ENCODE results near the gene SNRPD2.
A peak's percentile ranks its signal among the peaks of the same experiment; 100 is the strongest.

The SNRPD2 gene

DNA sequence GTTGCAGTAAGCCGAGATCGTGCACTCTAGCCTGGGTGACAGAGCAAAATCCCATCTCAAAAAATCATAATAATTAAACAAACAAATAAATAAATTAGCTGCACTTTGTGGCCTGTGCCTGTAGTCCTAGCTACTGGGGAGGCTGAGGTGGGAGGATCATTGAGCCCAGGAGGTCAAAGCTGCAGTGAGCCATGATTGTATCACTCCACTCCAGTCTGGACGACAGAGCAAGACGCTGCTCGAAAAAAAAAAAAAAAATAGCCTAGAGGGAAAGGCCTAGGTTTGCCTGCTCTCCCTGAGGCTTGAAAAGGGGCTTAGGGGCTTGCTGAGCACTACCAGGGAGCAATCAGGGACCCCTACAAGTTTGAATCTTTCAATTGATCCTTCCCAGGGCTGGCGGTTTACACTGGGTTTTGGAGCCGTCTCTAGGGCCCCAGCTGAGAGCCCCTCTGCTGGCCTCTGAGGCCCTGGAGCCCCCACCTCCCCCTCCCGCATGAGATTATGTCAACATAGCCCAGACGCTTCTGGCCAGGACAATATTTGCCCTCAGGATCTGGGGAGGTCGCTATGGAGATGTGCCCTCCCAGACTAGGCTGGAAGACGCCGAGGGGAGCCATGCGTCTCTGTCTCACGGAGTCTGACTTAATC, 34.1 kb downstream of the SNRPD2 start:
- Histone ChIP-seq H3K79me1 (ENCODE audit: low read length) (no peaks in the 10 kb centered on the region), H3K23ac (ENCODE audit: low read length) (no peak overlapping the region), H2BK120ac (ENCODE audit: insufficient read depth, low read length, poor library complexity) (no peak overlapping the region), H2AFZ (ENCODE audit: insufficient read depth, low read length, poor library complexity) (no peak overlapping the region), H3K18ac (ENCODE audit: low read length) (no peak overlapping the region), H3K36me3 (ENCODE audit: control insufficient read depth in 1 of 2, insufficient read depth in 2 of 2, low read length in 2 of 2) (no peaks in the 10 kb centered on the region), H3K79me2 (ENCODE audit: control insufficient read depth, insufficient read depth, low read length, poor library complexity) (no peaks in the 10 kb centered on the region), H3K9ac (ENCODE audit: low read length) (no peak overlapping the region), H3K27ac (ENCODE audit: low read depth, low read length) (no peak overlapping the region), H2BK5ac (ENCODE audit: low read depth, low read length, poor library complexity) (no peak overlapping the region), H3K4me1 (ENCODE audit: control insufficient read depth in 1 of 2, insufficient read depth in 2 of 2, low read length in 2 of 2) (peaks cover 0 to 2% of the 10 kb centered on the region in 2 experiments), H2BK12ac (ENCODE audit: low read length) (no peak overlapping the region), H3K4ac (ENCODE audit: low read depth, low read length) (no peak overlapping the region), H3K4me3 (ENCODE audit: low read depth, low read length) (no peak overlapping the region), H3K9me3 (ENCODE audit: insufficient read depth, low read depth, low read length) (no peaks in the 10 kb centered on the region), H3K14ac (ENCODE audit: low read length) (no peak overlapping the region), H3K27me3 (ENCODE audit: insufficient read depth, low read length) (no peaks in the 10 kb centered on the region), H4K91ac (ENCODE audit: low read depth, low read length) (peak overlapping the region; percentile 42), H3K4me2 (ENCODE audit: low read length) (peak overlapping the region; percentile 24), H2AK5ac (ENCODE audit: low read length) (no peak overlapping the region), H4K12ac (ENCODE audit: low read depth, low read length) (no peak overlapping the region), H4K8ac (ENCODE audit: low read depth, low read length) (no peak overlapping the region)
- peak; percentile 26 to 64 for DNase-seq
- no CpG with 5 or more reads among the region's 14 CpGs for WGBS (ENCODE audit: extremely low coverage, insufficient coverage, insufficient read length)

- H2AFZ ChIP-seq (ENCODE audit: insufficient read depth, low read length, poor library complexity) = no peak overlapping the region
- H3K9ac ChIP-seq (ENCODE audit: low read length) = no peak overlapping the region
- no peaks in the 10 kb centered on the region for H3K36me3 ChIP-seq (ENCODE audit: control insufficient read depth in 1 of 2, insufficient read depth in 2 of 2, low read length in 2 of 2)
- no peak overlapping the region for H3K4me2 ChIP-seq (ENCODE audit: low read length)
- H3K79me1 ChIP-seq (ENCODE audit: low read length) = no peaks in the 10 kb centered on the region
- peaks cover 0 to 2% of the 10 kb centered on the region in 2 experiments for H3K4me1 ChIP-seq (ENCODE audit: control insufficient read depth in 1 of 2, insufficient read depth in 2 of 2, low read length in 2 of 2)
- H2BK12ac ChIP-seq (ENCODE audit: low read length) = no peak overlapping the region
- no peak for DNase-seq
- H3K27me3 ChIP-seq (ENCODE audit: insufficient read depth, low read length) = no peaks in the 10 kb centered on the region
- no peak overlapping the region for H4K8ac ChIP-seq (ENCODE audit: low read depth, low read length)
- H3K27ac ChIP-seq (ENCODE audit: low read depth, low read length) = no peak overlapping the region
- H3K23ac ChIP-seq (ENCODE audit: low read length) = no peak overlapping the region
- no CpG with 5 or more reads among the region's 3 CpGs for WGBS (ENCODE audit: extremely low coverage, insufficient coverage, insufficient read length)
- H2BK120ac ChIP-seq (ENCODE audit: insufficient read depth, low read length, poor library complexity) = no peak overlapping the region
- no peaks in the 10 kb centered on the region for H3K9me3 ChIP-seq (ENCODE audit: insufficient read depth, low read depth, low read length)
- no peak overlapping the region for H2BK5ac ChIP-seq (ENCODE audit: low read depth, low read length, poor library complexity)
- no peak overlapping the region for H3K4me3 ChIP-seq (ENCODE audit: low read depth, low read length)
- no peaks in the 10 kb centered on the region for H3K79me2 ChIP-seq (ENCODE audit: control insufficient read depth, insufficient read depth, low read length, poor library complexity)
- H3K18ac ChIP-seq (ENCODE audit: low read length) = no peak overlapping the region
- H3K4ac ChIP-seq (ENCODE audit: low read depth, low read length) = no peak overlapping the region
- H3K14ac ChIP-seq (ENCODE audit: low read length) = no peak overlapping the region
- H4K91ac ChIP-seq (ENCODE audit: low read depth, low read length) = no peak overlapping the region
- H4K12ac ChIP-seq (ENCODE audit: low read depth, low read length) = no peak overlapping the region
- no peak overlapping the region for H2AK5ac ChIP-seq (ENCODE audit: low read length)
These were observed 36.7 kb downstream of the SNRPD2 start for GRCh38 chr19:45655073-45655472.

GRCh38 chr19:45653634-45654033, 38.1 kb downstream of the SNRPD2 start:
- peaks cover 0 to 2% of the 10 kb centered on the region in 2 experiments for H3K4me1 ChIP-seq (ENCODE audit: control insufficient read depth in 1 of 2, insufficient read depth in 2 of 2, low read length in 2 of 2)
- no CpG with 5 or more reads among the region's 5 CpGs for WGBS (ENCODE audit: extremely low coverage, insufficient coverage, insufficient read length)
- no peak overlapping the region for H3K4me3 ChIP-seq (ENCODE audit: low read depth, low read length)
- H3K18ac ChIP-seq (ENCODE audit: low read length) = no peak overlapping the region
- H4K91ac ChIP-seq (ENCODE audit: low read depth, low read length) = no peak overlapping the region
- no peak overlapping the region for H2BK120ac ChIP-seq (ENCODE audit: insufficient read depth, low read length, poor library complexity)
- no peak overlapping the region for H3K4ac ChIP-seq (ENCODE audit: low read depth, low read length)
- H2BK5ac ChIP-seq (ENCODE audit: low read depth, low read length, poor library complexity) = no peak overlapping the region
- no peak for DNase-seq
- no peak overlapping the region for H2AK5ac ChIP-seq (ENCODE audit: low read length)
- no peaks in the 10 kb centered on the region for H3K79me2 ChIP-seq (ENCODE audit: control insufficient read depth, insufficient read depth, low read length, poor library complexity)
- H3K14ac ChIP-seq (ENCODE audit: low read length) = no peak overlapping the region
- no peak overlapping the region for H3K27ac ChIP-seq (ENCODE audit: low read depth, low read length)
- H3K36me3 ChIP-seq (ENCODE audit: control insufficient read depth in 1 of 2, insufficient read depth in 2 of 2, low read length in 2 of 2) = no peaks in the 10 kb centered on the region
- H3K9ac ChIP-seq (ENCODE audit: low read length) = no peak overlapping the region
- H3K9me3 ChIP-seq (ENCODE audit: insufficient read depth, low read depth, low read length) = no peaks in the 10 kb centered on the region
- no peak overlapping the region for H3K23ac ChIP-seq (ENCODE audit: low read length)
- no peak overlapping the region for H4K12ac ChIP-seq (ENCODE audit: low read depth, low read length)
- no peak overlapping the region for H2BK12ac ChIP-seq (ENCODE audit: low read length)
- H3K27me3 ChIP-seq (ENCODE audit: insufficient read depth, low read length) = no peaks in the 10 kb centered on the region
- H4K8ac ChIP-seq (ENCODE audit: low read depth, low read length) = no peak overlapping the region
- H3K79me1 ChIP-seq (ENCODE audit: low read length) = no peaks in the 10 kb centered on the region
- no peak overlapping the region for H3K4me2 ChIP-seq (ENCODE audit: low read length)
- H2AFZ ChIP-seq (ENCODE audit: insufficient read depth, low read length, poor library complexity) = no peak overlapping the region

DNA sequence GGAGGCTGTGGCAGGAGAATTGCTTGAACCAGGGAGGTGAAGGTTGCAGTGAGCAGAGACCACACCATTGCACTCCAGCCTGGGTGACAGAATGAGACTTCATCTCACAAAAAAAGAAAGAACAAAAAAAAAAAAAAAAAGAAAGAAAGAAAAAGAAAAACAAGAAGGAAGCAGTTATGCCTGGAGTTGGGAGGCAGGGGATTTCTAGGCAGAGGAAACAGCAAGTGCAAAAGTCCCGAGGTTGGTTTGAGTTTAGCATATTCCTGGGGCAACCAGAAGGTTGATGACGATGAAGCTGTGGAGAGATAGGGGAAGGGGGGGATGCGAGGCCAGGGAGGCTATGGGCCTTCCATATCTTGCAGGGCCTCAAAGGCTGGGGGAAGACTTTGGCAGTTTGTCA, 41.0 kb downstream of the SNRPD2 start:
- no peak overlapping the region for H3K4me2 ChIP-seq (ENCODE audit: low read length)
- H3K4ac ChIP-seq (ENCODE audit: low read depth, low read length) = no peak overlapping the region
- no CpG with 5 or more reads among the region's 3 CpGs for WGBS (ENCODE audit: extremely low coverage, insufficient coverage, insufficient read length)
- no peak overlapping the region for H2BK120ac ChIP-seq (ENCODE audit: insufficient read depth, low read length, poor library complexity)
- no peak overlapping the region for H3K9ac ChIP-seq (ENCODE audit: low read length)
- no peak overlapping the region for H2BK12ac ChIP-seq (ENCODE audit: low read length)
- no peak overlapping the region for H2AFZ ChIP-seq (ENCODE audit: insufficient read depth, low read length, poor library complexity)
- peaks cover 0 to 5% of the 10 kb centered on the region in 2 experiments for H3K4me1 ChIP-seq (ENCODE audit: control insufficient read depth in 1 of 2, insufficient read depth in 2 of 2, low read length in 2 of 2)
- no peak overlapping the region for H4K91ac ChIP-seq (ENCODE audit: low read depth, low read length)
- no peaks in the 10 kb centered on the region for H3K79me1 ChIP-seq (ENCODE audit: low read length)
- no peak overlapping the region for H3K4me3 ChIP-seq (ENCODE audit: low read depth, low read length)
- no peak overlapping the region for H2BK5ac ChIP-seq (ENCODE audit: low read depth, low read length, poor library complexity)
- H3K23ac ChIP-seq (ENCODE audit: low read length) = no peak overlapping the region
- no peak overlapping the region for H4K12ac ChIP-seq (ENCODE audit: low read depth, low read length)
- no peak overlapping the region for H3K14ac ChIP-seq (ENCODE audit: low read length)
- H3K18ac ChIP-seq (ENCODE audit: low read length) = no peak overlapping the region
- H3K79me2 ChIP-seq (ENCODE audit: control insufficient read depth, insufficient read depth, low read length, poor library complexity) = no peaks in the 10 kb centered on the region
- H3K36me3 ChIP-seq (ENCODE audit: control insufficient read depth in 1 of 2, insufficient read depth in 2 of 2, low read length in 2 of 2) = no peaks in the 10 kb centered on the region
- no peak for DNase-seq
- no peaks in the 10 kb centered on the region for H3K9me3 ChIP-seq (ENCODE audit: insufficient read depth, low read depth, low read length)
- H4K8ac ChIP-seq (ENCODE audit: low read depth, low read length) = no peak overlapping the region
- H3K27ac ChIP-seq (ENCODE audit: low read depth, low read length) = no peak overlapping the region
- no peak overlapping the region for H2AK5ac ChIP-seq (ENCODE audit: low read length)
- no peaks in the 10 kb centered on the region for H3K27me3 ChIP-seq (ENCODE audit: insufficient read depth, low read length)

Measured in trophoblast cell (in vitro differentiated cells and primary cell).